NT2/D1 (cell line): ENCODE results near the gene IFITM5.

ENCODE experiments used
- SUZ12 ChIP-seq: IDR thresholded peaks from 2 replicates; pipeline ENCODE4 v1.6.1; 2011; ENCODE audit not compliant: insufficient read length, insufficient read depth; ENCODE audit errors: extremely low read depth
- YY1 ChIP-seq: IDR thresholded peaks from 2 replicates; pipeline ENCODE4 v1.6.1; 2011; ENCODE audit not compliant: insufficient read length, insufficient read depth

- TF ChIP-seq SUZ12, result no peak
- no peak for TF ChIP-seq YY1
Measured at GRCh38 chr11:249062-249461, 50.3 kb downstream of the IFITM5 start.
